ENCODE data around the gene MAPK8IP1. TPM values are rescaled to one million over a fixed set of nuclear protein-coding genes. Genes with fewer than 3 reads are reported as not detected.
A peak's percentile ranks its signal among the peaks of the same experiment; 100 is the strongest.

Gene MAPK8IP1
- total and polyA plus RNA-seq, 2 donors (not counting 1 experiment from before 2014, with no cell fraction given) = 2.1 to 4.0 TPM

GRCh38 chr11:45939836-45940235 is 54.4 kb downstream of the MAPK8IP1 start:
- Histone ChIP-seq H2AFZ (ENCODE audit: insufficient read depth, low read depth, low read length, poor library complexity, severe bottlenecking) (no peak overlapping the region), H3K36me3 (replicated peaks in 1 of 2; ENCODE audit: control extremely low read depth in 1 of 2, control insufficient read depth in 1 of 2, extremely low read depth in 1 of 2, insufficient read depth in 2 of 2, low read length in 1 of 2) (peaks cover 0 to 9% of the 10 kb centered on the region in 2 experiments), H3K4me1 (ENCODE audit: control insufficient read depth in 2 of 2, insufficient read depth in 2 of 2, low read length in 2 of 2) (peaks cover 45 to 48% of the 10 kb centered on the region in 2 donors), H3K4me3 (ENCODE audit: control extremely low read depth in 1 of 5, extremely low read depth in 1 of 5, insufficient read depth in 1 of 5, low read depth in 2 of 5, low read length in 4 of 5) (no peak overlapping the region), H4K20me1 (ENCODE audit: control insufficient read depth, insufficient read depth, low read length, poor library complexity, severe bottlenecking) (no peaks in the 10 kb centered on the region), H3K9ac (ENCODE audit: low read length) (no peak overlapping the region), H3K27ac (ENCODE audit: low read length in 2 of 2) (peak overlapping the region; percentile 13 to 92), H3K9me3 (ENCODE audit: control extremely low read depth in 1 of 3, control insufficient read depth in 2 of 3, insufficient read depth in 1 of 3, low read length in 2 of 3) (no peaks in the 10 kb centered on the region), H3K27me3 (replicated peaks in 1 of 4; ENCODE audit: control extremely low read depth in 1 of 4, control insufficient read depth in 3 of 4, insufficient read depth in 4 of 4, low read length in 3 of 4) (no peaks in the 10 kb centered on the region), H3K79me2 (ENCODE audit: control insufficient read depth, insufficient read depth, low read length) (peaks cover 26% of the 10 kb centered on the region), H3K4me2 (replicated peaks; ENCODE audit: low read depth, low read length, poor library complexity, severe bottlenecking) (peak overlapping the region; percentile 37)
- Mint-ChIP-seq H3K9me3 (ENCODE audit: insufficient read depth) (no peaks in the 10 kb centered on the region), H3K4me1 (peaks cover 52% of the 10 kb centered on the region), H3K27me3 (no peaks in the 10 kb centered on the region), H3K4me3 (no peak overlapping the region), H3K27ac (peak overlapping the region; percentile 43)
- CTCF ChIA-PET = interaction anchor here (1.0 to 11.4 kb wide), 5 partner anchors 8 to 26 kb away, joined by 3 to 98 read pairs (median 10); partner anchors contain the start of genes LARGE2 and PEX16
- intact Hi-C loops (cut with micrococcal nuclease) = loop anchor here (10.0 kb wide), 1 partner anchor 1615 kb away; the partner anchor contains the start of gene CELF1
- no peak for DNase-seq
- WGBS (ENCODE audit: insufficient coverage) = no CpG with 5 or more reads among the region's 2 CpGs
- no peak for TF ChIP-seq CTCF (IDR thresholded peaks at IDR 0.05)
- no peak for TF ChIP-seq EZH2 (IDR thresholded peaks at IDR 0.05; ENCODE audit: borderline replicate concordance, insufficient read depth, low read depth, low read length, poor library complexity, severe bottlenecking)
- POLR2A ChIA-PET = interaction anchor here (1.0 to 10.9 kb wide), 3 partner anchors 8 to 19 kb away, joined by 6 to 162 read pairs (median 6); partner anchors contain the start of genes LARGE2 and PEX16
- ATAC-seq (ENCODE audit: low read depth) = no peak

- 73% methylated on average over 2 of the region's 4 CpGs for WGBS (ENCODE audit: insufficient coverage)
- intact Hi-C loops (cut with micrococcal nuclease) = no loop called here
- H3K4me1 Mint-ChIP-seq = peaks cover 39% of the 10 kb centered on the region
Observed at GRCh38 chr11:45941285-45941684, 55.8 kb downstream of the MAPK8IP1 start.

More at GRCh38 chr11:45941285-45941684, 55.8 kb downstream of the MAPK8IP1 start:
- H3K4me3 ChIP-seq (ENCODE audit: control extremely low read depth in 1 of 5, extremely low read depth in 1 of 5, insufficient read depth in 1 of 5, low read depth in 2 of 5, low read length in 4 of 5) = no peak overlapping the region
- H3K79me2 ChIP-seq (ENCODE audit: control insufficient read depth, insufficient read depth, low read length) = peaks cover 19% of the 10 kb centered on the region
- POLR2A ChIA-PET = interaction anchor here (0.6 kb wide), 1 partner anchor 96 kb away, joined by 9 read pairs; no protein-coding TSS in a partner anchor
- no peaks in the 10 kb centered on the region for H3K9me3 Mint-ChIP-seq (ENCODE audit: insufficient read depth)
- no peak overlapping the region for H3K4me2 ChIP-seq (replicated peaks; ENCODE audit: low read depth, low read length, poor library complexity, severe bottlenecking)
- no peak overlapping the region for H3K9ac ChIP-seq (ENCODE audit: low read length)
- TF ChIP-seq CTCF (IDR thresholded peaks at IDR 0.05) (no peak), EZH2 (IDR thresholded peaks at IDR 0.05; ENCODE audit: borderline replicate concordance, insufficient read depth, low read depth, low read length, poor library complexity, severe bottlenecking) (no peak)
- H3K9me3 ChIP-seq (ENCODE audit: control extremely low read depth in 1 of 3, control insufficient read depth in 2 of 3, insufficient read depth in 1 of 3, low read length in 2 of 3) = no peaks in the 10 kb centered on the region
- H3K27me3 ChIP-seq (replicated peaks in 1 of 4; ENCODE audit: control extremely low read depth in 1 of 4, control insufficient read depth in 3 of 4, insufficient read depth in 4 of 4, low read length in 3 of 4) = no peaks in the 10 kb centered on the region
- H3K27ac ChIP-seq (ENCODE audit: low read length in 2 of 2) = peak overlapping the region in 1 of 2 donors; percentile 32
- no peak for DNase-seq
- ATAC-seq (ENCODE audit: low read depth) = no peak
- CTCF ChIA-PET = interaction anchor here (1.4 to 5.8 kb wide), 4 partner anchors 11 to 69 kb away, joined by 3 to 36 read pairs (median 8); no protein-coding TSS in a partner anchor
- H4K20me1 ChIP-seq (ENCODE audit: control insufficient read depth, insufficient read depth, low read length, poor library complexity, severe bottlenecking) = no peaks in the 10 kb centered on the region
- no peak overlapping the region for H3K4me3 Mint-ChIP-seq
- peaks cover 30 to 33% of the 10 kb centered on the region in 2 donors for H3K4me1 ChIP-seq (ENCODE audit: control insufficient read depth in 2 of 2, insufficient read depth in 2 of 2, low read length in 2 of 2)
- peak overlapping the region; percentile 28 for H3K27ac Mint-ChIP-seq
- H3K36me3 ChIP-seq (replicated peaks in 1 of 2; ENCODE audit: control extremely low read depth in 1 of 2, control insufficient read depth in 1 of 2, extremely low read depth in 1 of 2, insufficient read depth in 2 of 2, low read length in 1 of 2) = peaks cover 0 to 21% of the 10 kb centered on the region in 2 experiments
- H3K27me3 Mint-ChIP-seq = no peaks in the 10 kb centered on the region
- no peak overlapping the region for H2AFZ ChIP-seq (ENCODE audit: insufficient read depth, low read depth, low read length, poor library complexity, severe bottlenecking)

Measured in B cell (primary cell).